ENCODE results near the gene TMC5.
"Not testable (repeated sequence)": the region's sequence is repeated elsewhere in the genome, so short reads cannot be mapped to it uniquely, and the experiment has no call there.

The TMC5 gene

DNA sequence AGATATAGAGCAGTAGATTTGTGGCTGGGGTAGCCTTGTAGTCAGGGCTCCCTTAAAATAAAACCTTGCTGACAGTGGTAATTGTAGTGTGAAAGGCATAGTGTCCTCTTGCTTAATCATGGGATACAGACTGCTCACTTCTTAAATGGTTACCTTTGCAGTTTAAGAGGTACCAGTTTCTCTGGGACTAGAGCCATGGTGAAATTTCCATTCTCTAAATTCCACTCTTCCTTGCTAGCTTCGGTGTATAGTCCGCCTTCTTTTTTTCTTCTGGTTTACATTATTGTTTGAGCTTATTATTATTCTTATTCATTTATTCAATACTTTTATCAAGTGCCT lies 107.7 kb downstream of the TMC5 start:
- FAIRE-seq = no peak
- DNase-seq (ENCODE audit: insufficient read length, low spot score) = no peak

GRCh38 chr16:19527161-19527560 lies 109.5 kb downstream of the TMC5 start:
- DNase-seq (ENCODE audit: insufficient read length, low spot score) = no peak
- FAIRE-seq = no peak

GRCh38 chr16:19528666-19529065 lies 111.0 kb downstream of the TMC5 start:
- DNase-seq (ENCODE audit: insufficient read length, low spot score) (no peak), FAIRE-seq (no peak)

DNA sequence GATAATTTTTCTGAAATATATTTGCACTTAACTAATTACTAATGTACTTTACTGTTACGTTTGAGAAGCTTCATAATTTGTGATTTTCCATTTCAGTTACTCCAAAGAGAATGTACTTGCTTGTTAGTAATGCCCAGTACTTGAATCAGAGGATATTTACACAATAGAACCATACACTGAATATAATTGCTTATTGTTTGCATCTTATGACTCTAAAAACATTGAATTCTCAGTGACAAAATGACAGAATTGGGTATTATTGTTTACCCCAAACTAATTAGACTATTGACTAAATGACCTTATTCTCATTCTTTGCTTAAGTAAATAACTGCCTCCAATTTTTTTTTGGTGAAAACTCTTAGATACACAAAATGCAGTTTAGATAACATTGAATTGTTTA lies 114.9 kb downstream of the TMC5 start:
- FAIRE-seq = no peak
- no peak for DNase-seq (ENCODE audit: insufficient read length, low spot score)

GRCh38 chr16:19540241-19540970 lies 122.7 kb downstream of the TMC5 start:
- DNase-seq (ENCODE audit: insufficient read length, low spot score) (no peak), FAIRE-seq (no peak)

DNA sequence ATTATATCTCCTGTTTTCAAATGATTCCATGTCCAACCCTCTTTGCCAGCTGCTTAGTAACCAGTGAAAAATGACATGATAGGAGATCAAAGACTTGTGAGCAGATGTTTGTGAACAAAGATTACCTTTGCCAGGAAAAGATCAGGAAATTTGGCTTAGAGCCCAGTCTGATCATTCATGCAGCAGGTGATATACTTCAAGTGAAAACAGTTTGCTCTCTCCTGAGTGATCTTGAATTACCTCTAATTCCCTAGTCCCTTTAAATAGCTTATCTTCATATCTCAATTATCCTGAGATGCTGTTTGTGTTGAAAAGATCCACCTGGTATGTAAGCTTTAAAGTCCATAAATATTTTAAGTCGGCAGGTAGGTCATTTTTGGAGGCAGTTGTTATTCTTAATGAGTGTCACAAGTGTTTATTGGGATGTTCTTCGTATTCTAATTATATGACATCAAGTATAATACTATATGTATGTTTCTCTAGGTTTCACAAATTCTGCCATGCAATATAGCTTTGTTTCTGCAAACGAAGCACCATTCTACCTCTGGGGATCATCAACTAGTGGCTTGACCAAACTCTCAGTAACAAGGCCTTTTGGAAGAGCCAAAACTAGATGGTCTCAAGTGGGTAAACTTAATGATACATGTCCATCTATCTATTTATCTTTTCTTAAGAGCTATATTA lies 124.6 kb downstream of the TMC5 start:
- no peak for DNase-seq (ENCODE audit: insufficient read length, low spot score)

DNA sequence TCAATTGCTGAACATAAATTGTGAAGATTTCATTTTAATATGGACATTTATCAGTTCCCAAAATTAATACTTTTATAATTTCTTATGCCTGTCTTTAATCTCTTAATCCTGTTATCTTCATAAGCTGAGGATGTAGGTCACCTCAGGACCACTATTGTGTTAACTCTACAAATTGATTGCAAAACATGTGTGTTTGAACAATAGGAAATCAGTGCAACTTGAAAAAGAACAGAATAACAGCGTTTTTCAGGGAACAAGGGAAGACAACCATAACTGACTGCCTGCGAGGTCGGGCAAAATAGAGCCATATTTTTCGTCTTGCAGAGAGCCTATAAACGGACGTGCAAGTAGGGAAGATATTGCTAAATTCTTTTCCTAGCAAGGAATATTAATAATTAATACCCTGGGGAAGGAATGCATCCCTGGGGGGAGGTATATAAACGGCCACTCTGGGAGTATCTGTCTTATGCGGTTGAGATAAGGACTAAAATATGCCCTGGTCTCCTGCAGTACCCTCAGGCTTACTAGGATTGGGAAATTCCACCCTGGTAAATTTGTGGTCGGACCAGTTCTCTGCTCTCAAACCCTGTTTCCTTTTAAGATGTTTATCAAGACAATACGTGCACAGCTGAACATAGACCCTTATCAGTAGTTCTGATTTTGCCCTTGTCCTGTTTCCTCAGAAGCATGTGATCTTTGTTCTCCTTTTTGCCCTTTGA lies 125.8 kb downstream of the TMC5 start:
- FAIRE-seq; DNase-seq (ENCODE audit: insufficient read length, low spot score): not testable (repeated sequence)

More for the DNA sequence above, 124.6 kb downstream of the TMC5 start:
- no peak for FAIRE-seq

GRCh38 chr16:19548144-19548543 lies 130.5 kb downstream of the TMC5 start:
- FAIRE-seq = no peak

More at GRCh38 chr16:19548144-19548543, 130.5 kb downstream of the TMC5 start:
- DNase-seq (ENCODE audit: insufficient read length, low spot score) = no peak
